Lung (tissue), 12 donors: Measurements from ENCODE around the gene OR2S2. TPM values are rescaled to one million over a fixed set of nuclear protein-coding genes. Genes with fewer than 3 reads are reported as not detected.
"Not testable (repeated sequence)": the region's sequence is repeated elsewhere in the genome, so short reads cannot be mapped to it uniquely, and the experiment has no call there.

ENCODE experiments used
- ATAC-seq: fragments of 200-7000 bp; cut with Tn5 transposase; one replicate; pipeline ENCODE4 v1.9.1; 2020; ENCODE audit warnings: moderate number of reproducible peaks; ENCODE audit not compliant: insufficient read depth, low FRiP score
- DNase-seq, 3 donors: peaks; one replicate each; pipeline ENCODE4 v3.0.0-alpha.2; 2013 to 2017
- H3K27ac ChIP-seq, 2 donors: one replicate each; pipeline ENCODE4 v1.5.1; 2013; ENCODE audit warnings: mild to moderate bottlenecking in 2 of 2, moderate library complexity in 2 of 2, control low read depth in 1 of 2, inconsistent platforms in 1 of 2, low read depth in 1 of 2, low read length in 1 of 2
- H3K27me3 ChIP-seq, 3 donors: one replicate each; pipeline ENCODE4 v1.5.1; 2013; ENCODE audit warnings: low read length in 2 of 3; ENCODE audit not compliant: control insufficient read depth in 3 of 3, insufficient read depth in 3 of 3
- H3K36me3 ChIP-seq, 4 donors: one replicate each; pipeline ENCODE4 v1.5.1; 2013; ENCODE audit warnings: low read length in 4 of 4, mild to moderate bottlenecking in 1 of 4, moderate library complexity in 1 of 4; ENCODE audit not compliant: control insufficient read depth in 4 of 4, insufficient read depth in 4 of 4
- H3K4me1 ChIP-seq, 5 donors: one replicate each; pipeline ENCODE4 v1.5.1; 2013; ENCODE audit warnings: low read length in 5 of 5, mild to moderate bottlenecking in 2 of 5, moderate library complexity in 1 of 5; ENCODE audit not compliant: control insufficient read depth in 5 of 5, insufficient read depth in 5 of 5
- H3K4me3 ChIP-seq: one replicate; pipeline ENCODE4 v1.5.1; 2013; ENCODE audit warnings: mild to moderate bottlenecking, control low read depth, moderate library complexity
- H3K9ac ChIP-seq, 2 donors: one replicate each; pipeline ENCODE4 v1.5.1; 2013; ENCODE audit warnings: low read length in 2 of 2, control low read depth in 1 of 2; ENCODE audit not compliant: insufficient read depth in 1 of 2
- H3K9me3 ChIP-seq, 4 donors: one replicate each; pipeline ENCODE4 v1.5.1; 2013; ENCODE audit warnings: low read length in 3 of 4, mild to moderate bottlenecking in 1 of 4, moderate library complexity in 1 of 4; ENCODE audit not compliant: control insufficient read depth in 4 of 4, insufficient read depth in 3 of 4
- CTCF ChIP-seq: IDR thresholded peaks from 2 replicates; pipeline ENCODE4 v1.5.1; 2012; ENCODE audit warnings: mild to moderate bottlenecking; ENCODE audit errors: control extremely low read depth, extremely low read depth
- WGBS, 2 donors: extraction: QIAGEN DNeasy Blood & Tissue Kit; methylation state at CpG; one replicate each; pipeline ENCODE4 v1.1.7; 2013; 5-methylcytosine and 5-hydroxymethylcytosine counted together
- polyA plus RNA-seq, 2 donors: library from polyadenylated mRNA; stranded (reverse); fragments of 200-250 nt; gene quantifications; one replicate each; pipeline ENCODE4 v1.2.1, GENCODE V29; 2013
- total RNA-seq, 2 donors: library from RNA; depleted of rRNA in 1 of 2; stranded (reverse); fragments of >200 nt in 1 of 2; gene quantifications; one replicate each; pipeline ENCODE4 v1.2.1, GENCODE V29; 2014 to 2021
- donor health status: control.
- donor health status: control.
- donor health status: Bipolar disorder and iron deficiency.
- donor health status: healthy.
- donor health status: DM: yes; HTN: yes; CAD: no.

Gene OR2S2
- total and polyA plus RNA-seq, 4 donors, result not detected

- Histone ChIP-seq H3K9me3 (peaks cover 0 to 3% (median 1%) of the 10 kb centered on the region in 4 donors), H3K4me1 (no peaks in the 10 kb centered on the region), H3K36me3 (no peaks in the 10 kb centered on the region), H3K27ac (no peak overlapping the region), H3K27me3 (peaks cover 0 to 3% (median 2%) of the 10 kb centered on the region in 3 donors), H3K9ac (no peak overlapping the region), H3K4me3 (no peak overlapping the region)
- 88 to 91% methylated on average over 1 of the region's 1 CpG for WGBS, 2 donors
- no peak for DNase-seq
- TF ChIP-seq CTCF, result no peak
- ATAC-seq, result no peak
Observed at GRCh38 chr9:36005891-36006290, 47.9 kb upstream of the OR2S2 start.

- Histone ChIP-seq H3K4me1 (no peaks in the 10 kb centered on the region), H3K4me3 (no peak overlapping the region), H3K27me3 (peaks cover 0 to 2% (median under 1%) of the 10 kb centered on the region in 3 donors), H3K9me3 (peaks cover 0 to 7% (median 2%) of the 10 kb centered on the region in 4 donors), H3K27ac (no peak overlapping the region), H3K9ac (no peak overlapping the region), H3K36me3 (no peaks in the 10 kb centered on the region)
- TF ChIP-seq CTCF, result no peak
- DNase-seq (no peak), ATAC-seq (no peak)
- WGBS, 2 donors, result 91 to 100% methylated on average over 1 of the region's 1 CpG
Observed at GRCh38 chr9:35998333-35998732, 40.4 kb upstream of the OR2S2 start.

GRCh38 chr9:35997016-35997415 lies 39.1 kb upstream of the OR2S2 start:
- not testable (repeated sequence) for H3K27me3 ChIP-seq, H3K9me3 ChIP-seq, H3K9ac ChIP-seq, H3K4me1 ChIP-seq, H3K4me3 ChIP-seq, H3K36me3 ChIP-seq
- WGBS, 2 donors, result 63 to 72% methylated on average over 4 of the region's 4 CpGs
- H3K27ac ChIP-seq, result peak overlapping the region in 1 of 2 donors; percentile 33
- DNase-seq (peak in 1 of 3 donors; percentile 4), ATAC-seq (peak; percentile 38)

- H3K4me1 ChIP-seq, result no peaks in the 10 kb centered on the region
- H3K4me3 ChIP-seq, result peak overlapping the region; percentile 3
- H3K9me3 ChIP-seq, result peaks cover 0 to 7% (median 2%) of the 10 kb centered on the region in 4 donors
- no peak overlapping the region for H3K9ac ChIP-seq
- no peaks in the 10 kb centered on the region for H3K36me3 ChIP-seq
- 71 to 86% methylated on average over 1 of the region's 1 CpG for WGBS, 2 donors
- no peak for TF ChIP-seq CTCF
- H3K27ac ChIP-seq, result peak overlapping the region; percentile 49 to 64
- peaks cover 0 to 2% (median 0%) of the 10 kb centered on the region in 3 donors for H3K27me3 ChIP-seq
- DNase-seq, result peak in 2 of 3 donors; percentile 13 to 15
- peak; percentile 84 for ATAC-seq
Observed at GRCh38 chr9:35996358-35996970, 38.5 kb upstream of the OR2S2 start.
